K562 (cell line): ENCODE data around the gene UPK2. TPM values are rescaled to one million over a fixed set of nuclear protein-coding genes. Genes with fewer than 3 reads are reported as not detected.

Source experiments
- BMI1 ChIP-seq: fragments of 150-350 bp; IDR thresholded peaks from 2 replicates; pipeline ENCODE4 v1.6.1; 2014; ENCODE audit warnings: low read length
- PYGO2 ChIP-seq: fragments of 450-650 bp; IDR thresholded peaks from 2 replicates; pipeline ENCODE4 v1.6.1; 2016; ENCODE audit warnings: mild to moderate bottlenecking, missing genetic modification characterization, moderate library complexity, missing compliant biosample characterization
- RBBP5 ChIP-seq: fragments of 200-600 bp; sonication (generic); IDR thresholded peaks from 2 replicates; pipeline ENCODE4 v1.6.1; 2012; ENCODE audit warnings: borderline replicate concordance, mild to moderate bottlenecking, low read length, control low read depth, inconsistent platforms; ENCODE audit not compliant: insufficient read depth, poor library complexity, severe bottlenecking
- RBM15 ChIP-seq: fragments of 200-400 bp; formaldehyde crosslinking; IDR thresholded peaks from 2 replicates; pipeline ENCODE4 v1.6.1; 2018; ENCODE audit warnings: mild to moderate bottlenecking, low read length, moderate library complexity; ENCODE audit not compliant: insufficient read depth
- TGIF2 ChIP-seq: sonication (generic); formaldehyde crosslinking; IDR thresholded peaks from 2 replicates; pipeline ENCODE4 v1.8.1; 2022; ENCODE audit warnings: mild to moderate bottlenecking, missing genetic modification reagents, moderate library complexity
- ZNF146 ChIP-seq: IDR thresholded peaks from one replicate; pipeline ENCODE4 v1.6.1; 2018; ENCODE audit warnings: missing compliant biosample characterization; ENCODE audit not compliant: unreplicated experiment
- polyA plus RNA-seq, 8 experiments: library from polyadenylated mRNA; depleted of rRNA in 4 of 8; stranded (reverse) in 5 of 8; unstranded in 3 of 8; fragments of >200 nt; fragmentation: Nextera tagmentation in 2 of 8; fragmentation: Illumina TruSeq in 1 of 8; extraction: Ambion mirVana in 2 of 8; extraction: Trizol in 1 of 8; gene quantifications; 2 replicates each; pipeline versions ENCODE4 v1.2.1 to v1.2.3, GENCODE V29; 2011 to 2014; ENCODE audit warnings: inconsistent platforms in 1 of 8, missing spikeins in 1 of 8
- total RNA-seq, 7 experiments: library from RNA; depleted of rRNA in 6 of 7; stranded (reverse); fragments of >200 nt in 6 of 7; fragmentation: Illumina TruSeq in 2 of 7; extraction: Trizol in 2 of 7; gene quantifications; 2 replicates each; pipeline versions ENCODE4 v1.2.1 to v1.2.3, GENCODE V29; 2011 to 2021; ENCODE audit warnings: low replicate concordance in 1 of 7
- TF ChIP-seq, protein P1 (sequence below): fragments of 450-650 bp; IDR thresholded peaks from 2 replicates; pipeline ENCODE4 v1.6.1; 2016; ENCODE audit warnings: low read depth
- TF ChIP-seq, protein P2 (sequence below), 2 experiments: fragments of 450-650 bp; IDR thresholded peaks; 2 replicates each; pipeline ENCODE4 v1.6.1; 2016
- TF ChIP-seq, protein P3 (sequence below): fragments of 450-650 bp; IDR thresholded peaks from 2 replicates; pipeline ENCODE4 v1.7.0; 2016; ENCODE audit warnings: borderline replicate concordance
- TF ChIP-seq, protein P4 (sequence below): sonication (generic); formaldehyde crosslinking; IDR thresholded peaks from 2 replicates; pipeline ENCODE4 v1.8.1; 2023; ENCODE audit warnings: missing genetic modification reagents, mild to moderate bottlenecking, borderline replicate concordance

The UPK2 gene
- total and polyA plus RNA-seq, 9 of the 15 experiments (the other 6 are each of a cell fraction or from before 2014, with no cell fraction given) = not detected

DNA sequence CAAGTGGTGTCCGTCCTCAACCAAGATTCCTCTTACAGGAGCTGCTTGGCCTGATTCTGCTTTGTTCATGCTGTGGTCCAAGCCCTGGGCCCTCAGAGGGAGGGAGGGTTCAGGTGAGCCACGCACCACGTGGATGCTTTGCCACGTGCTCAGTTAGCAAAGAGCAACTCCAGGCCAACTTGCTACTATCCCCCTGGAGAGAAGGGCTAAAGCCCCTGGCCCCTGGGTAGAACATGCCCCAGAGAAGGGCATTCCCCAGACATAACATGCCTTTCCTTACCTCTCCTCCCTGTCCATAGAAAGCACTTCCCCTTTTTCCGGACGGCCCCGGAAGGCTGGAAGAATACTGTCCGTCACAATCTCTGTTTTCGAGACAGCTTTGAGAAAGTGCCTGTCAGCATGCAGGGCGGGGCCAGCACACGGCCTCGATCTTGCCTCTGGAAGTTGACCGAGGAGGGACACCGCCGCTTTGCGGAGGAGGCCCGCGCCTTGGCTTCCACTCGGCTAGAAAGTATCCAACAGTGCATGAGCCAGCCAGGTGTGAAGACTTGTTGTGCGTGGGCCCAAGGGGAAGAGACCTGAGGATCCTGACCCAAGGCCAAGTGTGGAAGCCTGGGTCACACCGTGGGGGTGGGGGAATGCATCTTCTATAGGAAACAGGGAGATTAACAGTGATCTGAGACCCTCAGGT lies 24.2 kb downstream of the UPK2 start (continued):
- TF ChIP-seq, protein P1, sequence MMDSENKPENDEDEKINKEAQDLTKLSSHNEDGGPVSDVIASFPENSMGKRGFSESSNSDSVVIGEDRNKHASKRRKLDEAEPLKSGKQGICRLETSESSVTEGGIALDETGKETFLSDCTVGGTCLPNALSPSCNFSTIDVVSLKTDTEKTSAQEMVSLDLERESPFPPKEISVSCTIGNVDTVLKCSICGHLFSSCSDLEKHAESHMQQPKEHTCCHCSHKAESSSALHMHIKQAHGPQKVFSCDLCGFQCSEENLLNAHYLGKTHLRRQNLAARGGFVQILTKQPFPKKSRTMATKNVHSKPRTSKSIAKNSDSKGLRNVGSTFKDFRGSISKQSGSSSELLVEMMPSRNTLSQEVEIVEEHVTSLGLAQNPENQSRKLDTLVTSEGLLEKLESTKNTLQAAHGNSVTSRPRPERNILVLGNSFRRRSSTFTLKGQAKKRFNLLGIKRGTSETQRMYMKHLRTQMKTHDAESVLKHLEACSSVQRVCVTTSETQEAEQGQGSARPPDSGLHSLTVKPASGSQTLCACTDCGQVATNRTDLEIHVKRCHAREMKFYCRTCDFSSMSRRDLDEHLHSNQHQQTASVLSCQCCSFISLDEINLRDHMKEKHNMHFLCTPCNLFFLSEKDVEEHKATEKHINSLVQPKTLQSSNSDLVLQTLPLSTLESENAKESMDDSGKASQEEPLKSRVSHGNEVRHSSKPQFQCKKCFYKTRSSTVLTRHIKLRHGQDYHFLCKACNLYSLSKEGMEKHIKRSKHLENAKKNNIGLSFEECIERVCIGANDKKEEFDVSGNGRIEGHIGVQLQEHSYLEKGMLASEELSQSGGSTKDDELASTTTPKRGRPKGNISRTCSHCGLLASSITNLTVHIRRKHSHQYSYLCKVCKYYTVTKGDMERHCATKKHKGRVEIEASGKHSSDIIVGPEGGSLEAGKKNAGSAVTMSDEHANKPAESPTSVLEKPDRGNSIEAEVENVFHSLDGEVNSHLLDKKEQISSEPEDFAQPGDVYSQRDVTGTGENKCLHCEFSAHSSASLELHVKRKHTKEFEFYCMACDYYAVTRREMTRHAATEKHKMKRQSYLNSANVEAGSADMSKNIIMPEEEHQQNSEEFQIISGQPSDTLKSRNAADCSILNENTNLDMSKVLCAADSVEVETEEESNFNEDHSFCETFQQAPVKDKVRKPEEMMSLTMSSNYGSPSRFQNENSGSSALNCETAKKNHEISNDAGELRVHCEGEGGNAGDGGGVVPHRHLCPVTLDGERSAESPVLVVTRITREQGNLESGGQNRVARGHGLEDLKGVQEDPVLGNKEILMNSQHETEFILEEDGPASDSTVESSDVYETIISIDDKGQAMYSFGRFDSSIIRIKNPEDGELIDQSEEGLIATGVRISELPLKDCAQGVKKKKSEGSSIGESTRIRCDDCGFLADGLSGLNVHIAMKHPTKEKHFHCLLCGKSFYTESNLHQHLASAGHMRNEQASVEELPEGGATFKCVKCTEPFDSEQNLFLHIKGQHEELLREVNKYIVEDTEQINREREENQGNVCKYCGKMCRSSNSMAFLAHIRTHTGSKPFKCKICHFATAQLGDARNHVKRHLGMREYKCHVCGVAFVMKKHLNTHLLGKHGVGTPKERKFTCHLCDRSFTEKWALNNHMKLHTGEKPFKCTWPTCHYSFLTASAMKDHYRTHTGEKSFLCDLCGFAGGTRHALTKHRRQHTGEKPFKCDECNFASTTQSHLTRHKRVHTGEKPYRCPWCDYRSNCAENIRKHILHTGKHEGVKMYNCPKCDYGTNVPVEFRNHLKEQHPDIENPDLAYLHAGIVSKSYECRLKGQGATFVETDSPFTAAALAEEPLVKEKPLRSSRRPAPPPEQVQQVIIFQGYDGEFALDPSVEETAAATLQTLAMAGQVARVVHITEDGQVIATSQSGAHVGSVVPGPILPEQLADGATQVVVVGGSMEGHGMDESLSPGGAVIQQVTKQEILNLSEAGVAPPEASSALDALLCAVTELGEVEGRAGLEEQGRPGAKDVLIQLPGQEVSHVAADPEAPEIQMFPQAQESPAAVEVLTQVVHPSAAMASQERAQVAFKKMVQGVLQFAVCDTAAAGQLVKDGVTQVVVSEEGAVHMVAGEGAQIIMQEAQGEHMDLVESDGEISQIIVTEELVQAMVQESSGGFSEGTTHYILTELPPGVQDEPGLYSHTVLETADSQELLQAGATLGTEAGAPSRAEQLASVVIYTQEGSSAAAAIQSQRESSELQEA = no peak
- TF ChIP-seq, protein P2, sequence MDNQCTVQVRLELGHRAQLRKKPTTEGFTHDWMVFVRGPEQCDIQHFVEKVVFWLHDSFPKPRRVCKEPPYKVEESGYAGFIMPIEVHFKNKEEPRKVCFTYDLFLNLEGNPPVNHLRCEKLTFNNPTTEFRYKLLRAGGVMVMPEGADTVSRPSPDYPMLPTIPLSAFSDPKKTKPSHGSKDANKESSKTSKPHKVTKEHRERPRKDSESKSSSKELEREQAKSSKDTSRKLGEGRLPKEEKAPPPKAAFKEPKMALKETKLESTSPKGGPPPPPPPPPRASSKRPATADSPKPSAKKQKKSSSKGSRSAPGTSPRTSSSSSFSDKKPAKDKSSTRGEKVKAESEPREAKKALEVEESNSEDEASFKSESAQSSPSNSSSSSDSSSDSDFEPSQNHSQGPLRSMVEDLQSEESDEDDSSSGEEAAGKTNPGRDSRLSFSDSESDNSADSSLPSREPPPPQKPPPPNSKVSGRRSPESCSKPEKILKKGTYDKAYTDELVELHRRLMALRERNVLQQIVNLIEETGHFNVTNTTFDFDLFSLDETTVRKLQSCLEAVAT (IDR thresholded peaks at IDR 0.05) = no peak
- TF ChIP-seq RBBP5 (no peak), PYGO2 (tag) (no peak), RBM15 (no peak), ZNF146 (CRISPR knock-in tag) (no peak), TGIF2 (CRISPR knock-in tag) (no peak), BMI1 (no peak)
- TF ChIP-seq, protein P3, sequence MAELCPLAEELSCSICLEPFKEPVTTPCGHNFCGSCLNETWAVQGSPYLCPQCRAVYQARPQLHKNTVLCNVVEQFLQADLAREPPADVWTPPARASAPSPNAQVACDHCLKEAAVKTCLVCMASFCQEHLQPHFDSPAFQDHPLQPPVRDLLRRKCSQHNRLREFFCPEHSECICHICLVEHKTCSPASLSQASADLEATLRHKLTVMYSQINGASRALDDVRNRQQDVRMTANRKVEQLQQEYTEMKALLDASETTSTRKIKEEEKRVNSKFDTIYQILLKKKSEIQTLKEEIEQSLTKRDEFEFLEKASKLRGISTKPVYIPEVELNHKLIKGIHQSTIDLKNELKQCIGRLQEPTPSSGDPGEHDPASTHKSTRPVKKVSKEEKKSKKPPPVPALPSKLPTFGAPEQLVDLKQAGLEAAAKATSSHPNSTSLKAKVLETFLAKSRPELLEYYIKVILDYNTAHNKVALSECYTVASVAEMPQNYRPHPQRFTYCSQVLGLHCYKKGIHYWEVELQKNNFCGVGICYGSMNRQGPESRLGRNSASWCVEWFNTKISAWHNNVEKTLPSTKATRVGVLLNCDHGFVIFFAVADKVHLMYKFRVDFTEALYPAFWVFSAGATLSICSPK = no peak
- TF ChIP-seq, protein P4, sequence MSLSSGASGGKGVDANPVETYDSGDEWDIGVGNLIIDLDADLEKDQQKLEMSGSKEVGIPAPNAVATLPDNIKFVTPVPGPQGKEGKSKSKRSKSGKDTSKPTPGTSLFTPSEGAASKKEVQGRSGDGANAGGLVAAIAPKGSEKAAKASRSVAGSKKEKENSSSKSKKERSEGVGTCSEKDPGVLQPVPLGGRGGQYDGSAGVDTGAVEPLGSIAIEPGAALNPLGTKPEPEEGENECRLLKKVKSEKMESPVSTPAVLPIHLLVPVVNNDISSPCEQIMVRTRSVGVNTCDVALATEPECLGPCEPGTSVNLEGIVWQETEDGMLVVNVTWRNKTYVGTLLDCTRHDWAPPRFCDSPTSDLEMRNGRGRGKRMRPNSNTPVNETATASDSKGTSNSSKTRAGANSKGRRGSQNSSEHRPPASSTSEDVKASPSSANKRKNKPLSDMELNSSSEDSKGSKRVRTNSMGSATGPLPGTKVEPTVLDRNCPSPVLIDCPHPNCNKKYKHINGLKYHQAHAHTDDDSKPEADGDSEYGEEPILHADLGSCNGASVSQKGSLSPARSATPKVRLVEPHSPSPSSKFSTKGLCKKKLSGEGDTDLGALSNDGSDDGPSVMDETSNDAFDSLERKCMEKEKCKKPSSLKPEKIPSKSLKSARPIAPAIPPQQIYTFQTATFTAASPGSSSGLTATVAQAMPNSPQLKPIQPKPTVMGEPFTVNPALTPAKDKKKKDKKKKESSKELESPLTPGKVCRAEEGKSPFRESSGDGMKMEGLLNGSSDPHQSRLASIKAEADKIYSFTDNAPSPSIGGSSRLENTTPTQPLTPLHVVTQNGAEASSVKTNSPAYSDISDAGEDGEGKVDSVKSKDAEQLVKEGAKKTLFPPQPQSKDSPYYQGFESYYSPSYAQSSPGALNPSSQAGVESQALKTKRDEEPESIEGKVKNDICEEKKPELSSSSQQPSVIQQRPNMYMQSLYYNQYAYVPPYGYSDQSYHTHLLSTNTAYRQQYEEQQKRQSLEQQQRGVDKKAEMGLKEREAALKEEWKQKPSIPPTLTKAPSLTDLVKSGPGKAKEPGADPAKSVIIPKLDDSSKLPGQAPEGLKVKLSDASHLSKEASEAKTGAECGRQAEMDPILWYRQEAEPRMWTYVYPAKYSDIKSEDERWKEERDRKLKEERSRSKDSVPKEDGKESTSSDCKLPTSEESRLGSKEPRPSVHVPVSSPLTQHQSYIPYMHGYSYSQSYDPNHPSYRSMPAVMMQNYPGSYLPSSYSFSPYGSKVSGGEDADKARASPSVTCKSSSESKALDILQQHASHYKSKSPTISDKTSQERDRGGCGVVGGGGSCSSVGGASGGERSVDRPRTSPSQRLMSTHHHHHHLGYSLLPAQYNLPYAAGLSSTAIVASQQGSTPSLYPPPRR = no peak
